HG03025 (cell line): ENCODE results near the gene HRCT1.

Experiments
- ATAC-seq: cut with Tn5 transposase; IDR thresholded peaks from one replicate; pipeline ENCODE4 v1.9.1; 2021; ENCODE audit warnings: mild to moderate bottlenecking, moderate library complexity; ENCODE audit not compliant: unreplicated experiment, low FRiP score

The HRCT1 gene

GRCh38 chr9:35939679-35940250, 33.8 kb downstream of the HRCT1 start:
- no peak for ATAC-seq

- no peak for ATAC-seq
Observed at GRCh38 chr9:35940458-35941407, 34.7 kb downstream of the HRCT1 start.

- ATAC-seq = no peak
Observed at GRCh38 chr9:35942286-35942685, 36.3 kb downstream of the HRCT1 start.

- no peak for ATAC-seq
Observed at GRCh38 chr9:35944173-35944572, 38.2 kb downstream of the HRCT1 start.

GRCh38 chr9:35944841-35945240, 38.8 kb downstream of the HRCT1 start:
- ATAC-seq = no peak

- ATAC-seq = no peak
Observed at GRCh38 chr9:35945341-35946018, 39.5 kb downstream of the HRCT1 start.

- no peak for ATAC-seq
Observed at GRCh38 chr9:35948451-35948850, 42.4 kb downstream of the HRCT1 start.

- no peak for ATAC-seq
Observed at GRCh38 chr9:35948901-35949318, 42.9 kb downstream of the HRCT1 start.

GRCh38 chr9:35951736-35952135, 45.7 kb downstream of the HRCT1 start:
- ATAC-seq = no peak

GRCh38 chr9:35952526-35953191, 46.7 kb downstream of the HRCT1 start:
- ATAC-seq = no peak

- ATAC-seq = no peak
Observed at GRCh38 chr9:35954942-35955546, 49.0 kb downstream of the HRCT1 start.

GRCh38 chr9:35956651-35957050, 50.6 kb downstream of the HRCT1 start:
- ATAC-seq = no peak
